ENCODE measurements around the gene MAN2B1.
"Not testable (repeated sequence)": the region's sequence is repeated elsewhere in the genome, so short reads cannot be mapped to it uniquely, and the experiment has no call there.

Gene MAN2B1

DNA sequence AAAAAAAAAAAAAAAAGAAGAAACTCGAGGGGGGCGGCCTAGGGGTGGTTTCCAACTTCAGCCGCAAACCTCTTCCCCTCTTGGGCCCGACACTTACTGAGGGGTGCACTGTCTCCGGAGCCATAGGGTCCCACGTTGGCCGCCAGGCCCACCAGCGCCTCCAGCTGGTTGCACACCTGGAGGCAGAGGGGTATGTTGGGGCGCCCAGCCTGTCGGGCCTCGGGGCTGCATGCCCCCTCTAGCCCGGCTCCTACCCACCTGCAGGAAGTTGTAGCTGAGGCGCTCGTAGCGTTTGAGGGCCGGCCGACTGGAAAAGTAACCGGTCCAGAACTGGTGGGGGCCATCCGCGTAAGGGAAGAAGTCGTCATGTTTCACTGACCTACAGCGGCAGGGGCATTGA lies 8.6 kb downstream of the MAN2B1 start:
- no peak for DNase-seq (ENCODE audit: low spot score)

DNA sequence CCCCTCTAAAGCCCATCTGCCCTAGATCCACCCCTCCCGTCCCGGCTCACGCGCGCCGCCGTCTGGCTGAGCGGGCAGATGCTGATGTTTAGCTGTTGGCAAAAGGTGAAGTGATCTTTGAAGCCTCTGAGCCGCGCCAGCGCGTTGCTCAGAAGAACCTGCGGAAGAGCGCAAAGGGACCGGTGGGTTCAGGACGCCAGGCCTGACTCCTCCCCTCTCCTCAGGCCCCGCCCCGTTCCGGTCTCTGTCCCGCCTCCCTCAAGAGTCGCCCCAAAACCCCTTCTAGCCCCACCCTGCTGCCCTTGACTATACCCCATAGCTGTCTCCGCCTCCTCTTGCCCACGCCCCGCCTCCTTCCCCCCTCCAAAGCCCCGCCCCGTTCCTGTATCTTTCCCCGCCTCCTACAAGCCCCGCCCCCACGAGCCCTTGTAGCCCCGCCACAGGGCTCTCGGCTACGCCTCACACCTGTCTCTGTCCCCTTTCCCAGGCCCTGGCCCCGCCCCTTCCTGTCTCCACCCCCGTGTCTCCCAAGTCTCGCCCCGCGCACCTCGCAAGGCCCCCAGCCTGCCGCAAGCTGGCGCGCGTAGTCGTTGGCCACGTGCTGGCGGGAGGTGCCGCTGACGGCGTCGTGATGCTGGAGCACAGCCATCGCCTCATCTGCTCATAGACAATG lies 9.5 kb downstream of the MAN2B1 start:
- DNase-seq (ENCODE audit: low spot score) = no peak

DNA sequence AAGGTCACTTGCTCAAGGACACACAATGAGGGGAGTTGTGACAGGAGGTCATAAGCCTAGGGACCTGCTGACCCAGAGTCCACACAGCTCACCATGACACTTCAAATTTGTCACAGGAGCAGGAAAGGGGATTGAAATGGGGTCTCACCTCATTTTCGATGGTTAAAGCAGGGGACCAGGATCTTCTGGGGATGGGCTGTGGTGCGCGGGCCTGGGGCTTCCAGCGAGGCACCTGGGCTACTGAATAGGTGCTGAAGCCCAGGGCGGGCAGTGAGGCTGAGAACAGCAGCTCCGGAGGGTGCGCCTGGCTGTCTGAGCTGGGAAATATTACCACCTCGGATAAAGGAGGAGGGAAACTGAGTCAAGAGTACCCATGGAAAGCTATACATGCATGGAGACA lies 11.0 kb downstream of the MAN2B1 start:
- DNase-seq (ENCODE audit: low spot score) = no peak

DNA sequence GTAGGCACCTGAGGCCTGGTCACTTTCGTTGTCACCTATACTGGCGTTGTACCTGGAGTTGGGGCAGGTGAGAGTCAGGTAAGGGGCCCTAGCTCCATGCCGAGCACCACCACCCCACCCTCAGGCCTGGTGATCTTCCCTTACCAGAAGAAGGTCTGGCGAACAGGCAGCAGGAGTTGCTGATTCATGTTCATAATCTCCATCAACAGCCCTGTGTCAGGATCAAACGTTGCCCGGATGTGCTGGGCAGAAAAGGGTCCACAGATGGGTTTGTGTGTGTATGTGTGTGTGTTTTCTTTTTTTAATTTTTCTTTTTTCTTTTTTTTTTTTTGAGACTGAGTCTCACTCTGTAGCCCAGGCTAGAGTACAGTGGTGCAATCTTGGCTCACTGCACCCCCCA lies 14.3 kb downstream of the MAN2B1 start:
- DNase-seq (ENCODE audit: low spot score) = no peak

DNA sequence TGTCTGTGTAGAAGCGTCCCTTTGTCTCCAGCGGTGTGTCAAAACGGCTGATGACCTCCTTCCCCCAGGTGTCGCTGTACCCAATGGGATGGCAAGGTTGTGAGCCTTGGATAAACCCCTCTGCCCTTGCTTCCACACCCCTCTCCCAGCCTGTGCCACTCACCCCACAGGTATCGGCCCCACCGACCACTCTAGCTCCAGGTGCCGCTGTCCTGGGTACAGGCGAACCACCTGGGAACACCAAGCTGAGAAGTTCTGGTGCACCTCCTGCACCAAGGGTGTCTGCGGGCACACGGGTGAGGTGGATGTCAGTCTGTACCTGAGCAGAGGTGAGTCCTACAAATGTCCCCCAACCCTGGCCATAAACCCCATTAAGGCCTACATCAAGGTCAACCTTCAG lies 16.6 kb downstream of the MAN2B1 start:
- DNase-seq (ENCODE audit: low spot score) = no peak

DNA sequence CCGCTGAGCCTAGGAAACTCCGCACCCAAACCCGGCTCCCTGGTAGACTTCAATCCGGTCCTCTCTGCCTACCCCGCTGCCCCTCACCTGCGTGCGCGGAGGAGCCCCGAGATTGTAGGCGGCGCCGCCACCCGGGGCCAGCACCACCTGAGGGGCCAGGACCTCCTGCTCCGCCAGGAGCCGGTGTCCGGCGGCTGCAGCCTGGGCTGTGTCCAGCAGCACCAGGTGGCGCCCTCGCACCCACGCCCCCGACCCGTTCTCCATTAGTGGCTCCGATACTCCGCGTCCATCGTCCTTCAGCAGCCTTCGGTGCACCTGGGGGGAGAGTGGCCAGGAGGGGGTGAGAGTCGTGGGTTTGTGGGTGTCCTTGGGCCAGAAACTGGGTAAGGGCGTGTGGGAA lies 18.5 kb downstream of the MAN2B1 start:
- DNase-seq (ENCODE audit: low spot score) = no peak

DNA sequence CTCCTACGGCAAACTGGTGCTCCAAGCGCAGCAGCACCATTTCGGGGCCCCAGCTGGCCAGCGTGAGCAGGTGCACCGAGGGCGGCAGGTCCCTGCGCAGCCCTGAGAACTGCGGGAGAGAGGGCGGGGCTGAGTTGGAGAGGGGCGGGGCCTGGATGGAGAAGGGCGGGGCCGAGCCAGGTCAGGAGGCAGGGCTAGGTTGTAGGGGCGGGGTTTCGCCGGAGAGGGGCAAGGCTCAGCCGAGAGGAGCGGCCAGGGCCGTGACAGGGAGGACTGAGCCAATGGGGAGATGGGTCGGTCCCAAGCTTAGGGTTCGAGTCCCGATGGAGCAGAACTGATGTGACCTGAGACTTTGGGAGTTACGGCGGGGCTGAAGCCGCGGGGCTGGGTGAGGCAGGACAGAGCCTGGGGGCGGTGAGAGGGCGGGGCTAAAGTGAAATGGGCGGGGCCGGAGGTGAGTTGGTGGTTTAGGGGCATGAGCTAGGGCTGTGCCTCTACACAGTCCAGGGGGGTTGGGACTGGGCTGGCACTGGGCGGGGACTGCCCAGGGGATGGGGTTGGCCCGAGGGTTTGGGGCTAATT lies 19.0 kb downstream of the MAN2B1 start:
- peak; percentile 52 for DNase-seq (ENCODE audit: low spot score)

DNA sequence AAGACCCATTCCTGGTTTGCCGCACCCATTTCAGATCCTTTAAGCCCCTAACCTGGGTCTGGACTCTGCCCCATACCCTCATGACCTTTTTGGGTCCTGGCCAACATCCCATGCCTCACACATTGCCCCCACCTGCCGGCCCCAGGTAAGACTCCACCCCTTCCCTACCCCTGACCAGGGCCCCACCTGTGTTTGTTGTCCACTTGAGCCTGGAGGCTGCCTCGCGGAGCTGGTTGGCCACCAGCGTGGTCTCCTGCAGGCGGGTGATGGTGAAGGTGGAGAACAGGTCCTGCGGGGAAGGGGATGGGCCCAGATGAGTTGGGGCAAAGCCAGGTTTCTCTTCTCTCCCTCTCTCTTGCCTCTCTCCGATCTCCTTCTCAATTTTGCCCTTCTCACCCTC lies 19.5 kb downstream of the MAN2B1 start:
- no peak for DNase-seq (ENCODE audit: low spot score)

DNA sequence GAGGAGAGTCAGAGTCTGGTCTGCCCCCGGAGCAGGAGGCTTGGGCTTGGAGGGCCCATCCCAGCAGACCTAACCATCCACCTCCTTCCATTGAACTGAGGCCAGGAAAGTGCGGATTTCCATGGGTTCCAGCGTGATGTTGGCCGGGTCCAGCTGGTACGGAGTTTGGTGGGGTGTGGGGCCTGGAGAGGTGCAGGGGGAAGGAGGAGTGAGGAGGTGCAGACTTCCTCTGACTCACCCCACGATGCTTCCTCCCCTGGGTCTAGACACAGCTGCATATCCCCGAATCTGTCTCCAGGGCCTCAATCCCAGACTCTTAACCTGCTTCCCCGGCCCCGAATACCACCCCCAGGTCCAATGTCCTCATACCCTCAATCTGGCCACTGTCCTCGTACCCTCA lies 20.0 kb downstream of the MAN2B1 start:
- DNase-seq (ENCODE audit: low spot score) = no peak

DNA sequence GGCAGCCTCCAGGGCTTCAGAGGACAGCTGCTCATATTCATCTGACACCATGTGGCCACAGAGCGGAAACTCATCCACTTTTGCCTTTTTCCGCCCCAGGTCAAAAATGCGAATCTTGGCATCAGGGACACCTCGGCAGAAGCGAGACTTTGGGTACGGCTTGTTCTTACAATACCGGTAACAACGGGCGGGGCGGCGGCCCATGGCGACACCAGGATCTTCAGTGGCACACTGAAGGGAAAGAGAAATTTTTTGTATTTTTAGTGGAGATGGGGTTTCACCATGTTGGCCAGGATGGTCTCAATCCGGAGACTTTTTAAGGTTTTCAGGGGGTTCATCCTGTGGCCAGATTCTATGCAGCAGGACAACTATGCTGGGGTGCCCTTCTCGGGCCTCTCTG lies 22.8 kb downstream of the MAN2B1 start:
- not testable (repeated sequence) for DNase-seq (ENCODE audit: low spot score)

DNA sequence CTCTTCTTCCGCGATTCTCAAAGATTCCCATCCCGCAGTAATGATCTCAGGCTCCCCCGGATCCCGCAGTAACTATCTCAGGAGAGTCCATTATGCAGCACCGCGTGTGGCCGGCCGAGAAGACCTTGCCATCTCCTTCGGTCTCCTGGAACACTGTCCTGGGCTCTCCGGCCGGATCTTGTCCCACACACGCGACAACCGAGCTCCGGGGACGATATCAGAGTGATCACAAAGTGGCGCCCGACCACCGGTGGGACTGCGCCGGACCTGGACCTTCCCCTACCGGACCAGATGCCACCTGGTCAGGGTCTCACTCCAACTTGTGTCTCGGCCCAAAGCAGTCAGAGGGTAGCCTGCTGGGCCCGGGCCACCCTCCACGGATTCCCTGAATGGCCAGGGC lies 24.0 kb downstream of the MAN2B1 start:
- DNase-seq (ENCODE audit: low spot score) = no peak

DNA sequence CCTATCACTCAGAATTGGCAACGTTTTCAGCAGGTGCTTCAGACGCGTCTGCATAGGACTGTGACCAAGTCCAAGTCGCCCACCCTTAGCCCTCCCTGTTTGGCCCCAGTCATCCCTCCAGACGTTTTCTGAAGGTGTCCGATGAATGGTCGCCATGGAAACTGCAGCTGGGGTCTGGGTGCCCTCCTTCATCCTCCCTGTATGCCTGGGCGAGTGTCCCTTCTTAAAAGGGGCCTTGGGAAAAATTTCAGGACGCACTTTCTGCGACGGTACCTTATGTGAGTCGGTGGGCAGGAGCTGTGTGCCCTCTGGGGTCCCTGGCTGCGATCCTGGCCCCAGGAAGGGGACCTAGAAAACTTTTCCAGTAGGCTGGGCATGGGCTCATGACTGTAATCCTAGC lies 25.1 kb downstream of the MAN2B1 start:
- DNase-seq (ENCODE audit: low spot score) = no peak

DNA sequence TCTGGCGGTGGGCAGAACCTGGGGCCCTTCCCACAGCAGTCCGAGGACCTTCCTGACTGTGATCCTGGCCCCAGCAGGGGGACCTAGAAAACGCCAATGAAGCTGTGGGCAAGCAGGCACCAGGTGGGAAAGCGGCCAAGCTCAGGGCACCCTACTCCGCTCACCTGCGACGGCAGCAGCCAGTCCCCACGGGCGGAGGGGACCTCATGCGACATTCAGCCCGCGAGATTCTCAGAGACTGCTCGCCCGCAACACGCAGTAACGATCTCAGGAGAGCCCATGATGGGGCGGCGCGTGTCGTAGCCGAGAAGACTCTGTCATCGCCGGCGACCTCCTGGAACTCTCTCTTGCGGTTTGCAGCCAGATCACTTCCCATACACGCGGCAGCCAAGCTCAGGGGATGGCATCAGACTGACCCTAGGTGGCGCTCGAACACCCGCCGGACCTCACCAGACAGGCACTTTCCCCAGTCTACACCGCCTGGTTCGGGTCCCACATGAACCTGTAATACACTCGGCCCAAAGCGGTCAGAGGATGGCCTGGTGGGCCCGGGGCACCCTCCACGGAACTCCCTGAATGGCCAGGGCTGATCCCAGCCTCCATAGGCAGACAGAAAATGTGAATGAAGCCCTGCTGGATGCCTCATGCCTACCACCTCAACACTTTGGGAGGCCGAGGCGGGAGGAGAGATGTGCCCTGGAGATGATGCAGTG lies 26.5 kb downstream of the MAN2B1 start:
- DNase-seq (ENCODE audit: low spot score) = peak; percentile 67

DNA sequence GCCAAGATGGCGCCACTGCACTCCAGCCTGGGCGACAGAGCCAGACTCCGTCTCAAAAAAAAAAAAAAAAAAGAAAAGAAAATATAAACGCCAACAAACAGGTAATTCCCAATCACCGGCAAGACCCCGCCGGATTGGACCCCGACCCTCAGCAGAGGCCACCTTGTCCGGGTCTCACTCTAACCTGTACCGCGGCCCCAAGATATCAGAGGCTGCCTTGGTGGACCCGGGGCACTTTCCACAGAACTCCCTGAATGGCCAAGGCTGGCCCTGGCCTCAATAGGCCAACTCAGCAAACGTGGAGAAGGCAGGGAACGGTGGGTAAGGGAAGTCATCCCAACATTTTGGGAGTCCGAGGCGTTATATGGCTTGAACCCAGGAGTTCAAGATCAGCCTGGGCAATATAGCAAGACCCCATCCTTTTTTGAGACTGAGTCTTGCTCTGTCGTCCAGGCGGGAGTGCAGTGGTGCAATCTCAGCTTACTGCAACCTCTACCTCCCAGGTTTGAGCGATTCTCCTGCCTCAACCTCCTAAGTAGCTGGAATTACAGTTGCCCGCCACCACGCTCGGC lies 27.8 kb downstream of the MAN2B1 start:
- DNase-seq (ENCODE audit: low spot score) = no peak

DNA sequence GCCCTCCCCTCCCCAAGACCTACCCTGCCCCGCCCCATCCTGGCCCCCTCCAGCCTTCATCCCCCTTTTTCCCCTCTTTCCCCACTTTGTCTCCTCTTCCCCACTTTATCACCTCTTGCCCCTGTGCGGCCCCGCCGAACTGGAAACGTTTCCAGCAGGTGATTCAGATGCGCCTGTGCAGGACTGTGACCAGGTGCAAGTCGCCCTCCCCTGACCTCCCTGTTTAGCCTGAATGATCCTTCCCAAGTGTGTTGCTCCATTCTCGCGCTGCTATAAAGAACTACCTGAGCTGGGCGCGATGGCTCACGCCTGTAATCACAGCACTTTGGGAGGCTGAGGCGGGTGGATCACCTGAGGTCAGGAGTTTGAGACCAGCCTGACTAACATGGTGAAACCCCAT lies 29.9 kb downstream of the MAN2B1 start:
- no peak for DNase-seq (ENCODE audit: low spot score)

DNA sequence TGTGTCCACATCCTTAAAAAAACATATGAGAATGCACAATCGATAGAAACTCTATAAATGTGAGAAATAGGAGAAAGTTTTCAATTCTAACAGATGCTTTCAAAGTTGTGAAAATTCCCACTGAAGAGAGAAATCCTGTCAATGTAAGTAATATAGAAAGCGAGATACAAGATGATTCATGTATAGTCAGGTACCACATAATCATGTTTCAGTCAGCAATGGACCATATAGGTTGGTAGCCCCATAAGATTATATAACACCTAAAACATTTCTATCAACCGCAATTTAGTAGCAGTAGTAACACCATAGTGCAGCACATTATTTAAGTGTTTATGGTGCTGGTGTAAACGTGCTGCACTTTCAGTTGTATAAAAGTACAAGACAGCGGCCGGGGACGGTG lies 37.3 kb downstream of the MAN2B1 start:
- no peak for DNase-seq (ENCODE audit: low spot score)

DNA sequence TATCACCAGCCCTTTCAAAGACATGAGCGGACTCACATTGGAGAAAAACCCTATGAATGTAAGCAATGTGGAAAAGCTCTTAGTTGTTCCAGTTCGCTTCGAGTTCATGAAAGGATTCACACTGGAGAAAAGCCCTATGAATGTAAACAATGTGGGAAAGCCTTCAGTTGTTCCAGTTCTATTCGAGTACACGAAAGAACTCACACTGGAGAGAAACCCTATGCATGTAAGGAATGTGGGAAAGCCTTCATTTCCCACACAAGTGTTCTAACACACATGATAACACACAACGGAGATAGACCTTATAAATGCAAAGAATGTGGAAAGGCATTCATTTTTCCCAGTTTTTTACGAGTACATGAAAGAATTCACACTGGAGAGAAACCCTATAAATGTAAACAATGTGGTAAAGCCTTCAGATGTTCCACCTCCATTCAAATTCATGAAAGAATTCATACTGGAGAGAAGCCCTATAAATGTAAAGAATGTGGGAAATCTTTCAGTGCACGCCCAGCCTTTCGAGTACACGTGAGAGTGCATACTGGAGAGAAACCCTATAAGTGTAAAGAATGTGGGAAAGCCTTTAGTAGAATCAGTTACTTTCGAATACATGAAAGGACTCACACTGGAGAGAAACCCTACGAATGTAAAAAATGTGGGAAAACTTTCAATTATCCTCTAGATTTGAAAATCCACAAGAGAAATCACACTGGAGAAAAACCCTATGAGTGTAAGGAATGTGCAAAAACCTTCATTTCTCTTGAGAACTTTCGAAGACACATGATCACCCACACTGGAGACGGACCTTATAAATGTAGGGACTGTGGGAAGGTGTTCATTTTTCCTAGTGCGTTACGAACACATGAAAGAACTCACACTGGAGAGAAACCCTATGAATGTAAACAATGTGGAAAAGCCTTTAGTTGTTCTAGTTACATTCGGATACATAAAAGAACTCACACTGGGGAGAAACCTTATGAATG lies 38.2 kb downstream of the MAN2B1 start:
- DNase-seq (ENCODE audit: low spot score) = no peak

DNA sequence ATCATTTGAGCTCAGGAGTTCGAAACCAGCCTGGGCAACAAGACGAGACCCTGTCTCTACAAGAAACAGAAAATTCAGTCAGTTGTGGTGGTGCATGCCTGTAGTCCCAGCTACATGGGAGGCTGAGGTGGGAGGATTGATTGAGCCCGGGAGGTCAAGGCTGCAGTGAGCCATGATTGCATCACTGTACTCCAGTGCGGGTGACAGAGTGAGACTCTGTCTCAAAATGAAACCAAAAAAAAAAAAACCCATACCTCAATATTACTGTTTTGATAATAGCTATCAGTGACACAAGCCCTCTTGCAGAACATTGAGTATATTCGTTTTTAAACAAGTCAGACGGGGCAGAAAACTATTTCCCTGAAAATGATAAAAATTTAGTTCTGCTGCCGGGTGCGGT lies 39.6 kb downstream of the MAN2B1 start:
- DNase-seq (ENCODE audit: low spot score) = no peak

DNA sequence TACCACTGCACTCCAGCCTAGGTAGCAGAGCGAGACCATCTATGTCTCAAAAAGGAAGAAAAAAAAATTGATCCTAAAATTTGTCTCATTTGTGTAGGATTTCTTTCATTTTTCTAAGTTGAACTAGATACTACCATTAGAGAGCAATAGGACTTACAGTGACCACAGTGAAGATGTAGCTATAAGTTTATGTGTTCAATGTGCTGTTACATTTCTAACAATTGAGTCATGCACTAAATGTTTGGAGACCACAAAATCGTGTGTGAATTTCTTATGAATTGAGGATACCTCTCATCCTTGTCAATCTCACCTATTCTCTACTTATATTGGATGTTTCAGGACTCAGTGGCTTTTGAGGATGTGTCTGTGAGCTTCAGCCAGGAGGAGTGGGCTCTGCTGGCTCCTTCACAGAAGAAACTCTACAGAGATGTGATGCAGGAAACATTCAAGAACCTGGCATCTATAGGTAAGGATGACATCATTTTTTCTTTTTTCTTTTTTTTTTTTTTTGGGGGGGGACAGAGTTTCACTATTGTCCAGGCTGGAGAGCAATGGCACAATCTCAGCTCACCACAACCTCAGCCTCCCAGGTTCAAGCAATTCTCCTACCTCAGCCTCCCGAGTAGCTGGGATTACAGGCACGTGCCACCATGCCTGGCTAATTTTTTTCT lies 43.0 kb downstream of the MAN2B1 start:
- no peak for DNase-seq (ENCODE audit: low spot score)

DNA sequence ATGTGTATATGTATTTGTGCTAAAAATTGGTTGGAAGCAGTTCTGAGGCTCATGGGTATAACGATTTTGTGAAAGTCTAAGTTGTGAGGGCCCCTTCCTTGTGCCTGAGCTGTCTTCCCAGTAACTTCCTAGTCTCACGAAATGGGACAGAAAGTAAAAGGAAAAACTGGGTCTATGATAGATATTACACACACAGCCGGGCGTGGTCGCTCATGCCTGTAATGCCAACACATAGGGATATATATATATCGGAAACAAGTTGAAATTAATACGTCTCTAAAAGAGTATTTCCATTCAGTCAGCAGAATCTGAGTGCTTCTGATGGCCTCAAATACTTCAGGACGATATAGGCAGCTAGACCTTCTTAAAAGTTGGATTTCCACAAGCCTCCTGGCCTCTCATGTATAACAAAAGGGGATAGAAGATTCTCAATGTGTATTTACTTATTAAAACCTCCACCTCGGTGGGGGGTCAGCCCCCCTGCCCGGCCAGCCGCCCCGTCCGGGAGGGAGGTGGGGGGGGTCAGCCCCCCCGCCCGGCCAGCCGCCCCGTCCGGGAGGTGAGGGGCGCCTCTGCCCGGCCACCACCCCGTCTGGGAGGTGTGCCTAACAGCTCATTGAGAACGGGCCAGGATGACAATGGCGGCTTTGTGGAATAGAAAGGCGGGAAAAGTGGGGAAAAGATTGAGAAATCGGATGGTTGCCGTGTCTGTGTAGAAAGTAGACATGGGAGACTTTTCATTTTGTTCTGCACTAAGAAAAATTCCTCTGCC lies 45.1 kb downstream of the MAN2B1 start:
- DNase-seq (ENCODE audit: low spot score) = not testable (repeated sequence)

DNA sequence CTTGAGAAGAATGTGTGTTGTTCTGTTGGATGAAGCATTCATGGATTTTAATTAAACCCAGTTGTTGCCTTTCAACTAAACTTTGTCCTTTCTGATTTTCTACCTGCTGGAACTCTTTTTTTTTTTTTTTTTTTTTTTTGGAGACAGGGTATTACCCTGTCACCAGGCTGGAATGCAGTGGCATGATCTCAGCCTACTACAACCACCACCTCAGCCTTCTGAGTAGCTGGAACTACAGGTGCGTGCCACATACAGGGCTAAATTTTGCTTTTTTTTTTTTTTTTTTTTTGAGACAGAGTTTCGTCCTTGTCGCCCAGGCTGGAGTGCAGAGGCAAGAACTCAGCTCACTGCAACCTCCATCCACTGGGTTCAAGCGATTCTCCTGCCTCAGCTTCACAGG lies 48.9 kb downstream of the MAN2B1 start:
- DNase-seq (ENCODE audit: low spot score) = no peak
